Motor neuron (in vitro differentiated cells): ENCODE data around the gene ISY1. TPM values are rescaled to one million over a fixed set of nuclear protein-coding genes. Genes with fewer than 3 reads are reported as not detected.
A peak's percentile ranks its signal among the peaks of the same experiment; 100 is the strongest.

Experiments
- ATAC-seq, 8 experiments: fragments of 200-7000 bp; cut with Tn5 transposase; replicated peaks in 6 of 8; 2 replicates each; pipeline ENCODE4 v1.8.0; 2021; ENCODE audit warnings: mild to moderate bottlenecking in 8 of 8, moderate library complexity in 8 of 8
- H3K27ac ChIP-seq, 2 donors: fragments of 250-450 bp; sonication (Bioruptor Pico); 2 replicates each; pipeline ENCODE4 v1.9.0; 2021; ENCODE audit warnings: antibody characterized with exemption in 2 of 2, mild to moderate bottlenecking in 2 of 2, moderate library complexity in 1 of 2
- H3K4me1 ChIP-seq, 2 donors: fragments of 250-450 bp; sonication (Bioruptor Pico); replicated peaks in 1 of 2; 2 replicates each; pipeline ENCODE4 v1.6.1; 2021; ENCODE audit warnings: antibody characterized with exemption in 2 of 2, mild to moderate bottlenecking in 2 of 2, moderate library complexity in 1 of 2
- H3K4me3 ChIP-seq, 5 donors: fragments of 250-450 bp; sonication (Bioruptor Pico); 2 replicates each; pipeline ENCODE4 v1.9.0; 2021; ENCODE audit warnings: antibody characterized with exemption in 5 of 5, mild to moderate bottlenecking in 5 of 5, moderate library complexity in 4 of 5
- WGBS, 10 experiments: fragments of 450-650 bp; shearing (Covaris generic); methylation state at CpG; one replicate each; pipeline ENCODE4 v1.0.0; 2022; 5-methylcytosine and 5-hydroxymethylcytosine counted together
- in situ Hi-C, 9 experiments: fragments of 400-800 bp; cut with MboI; loops; one replicate each; pipeline ENCODE4 v1.15.0; 2021; ENCODE audit warnings: low sequenced_read_pairs in 9 of 9, low pct_unique_long_range_greater_than_20kb in 2 of 9; ENCODE audit not compliant: unreplicated experiment in 9 of 9
- total RNA-seq, 8 experiments: library from RNA; unstranded; fragments of 300-600 nt; gene quantifications; 2 replicates each; pipeline versions ENCODE4 v1.2.3 to v1.2.4, GENCODE V29; 2022

ISY1 gene
- total RNA-seq, 8 experiments from 2014 or later, result 12.4 to 25.3 (median 15.6) TPM

DNA sequence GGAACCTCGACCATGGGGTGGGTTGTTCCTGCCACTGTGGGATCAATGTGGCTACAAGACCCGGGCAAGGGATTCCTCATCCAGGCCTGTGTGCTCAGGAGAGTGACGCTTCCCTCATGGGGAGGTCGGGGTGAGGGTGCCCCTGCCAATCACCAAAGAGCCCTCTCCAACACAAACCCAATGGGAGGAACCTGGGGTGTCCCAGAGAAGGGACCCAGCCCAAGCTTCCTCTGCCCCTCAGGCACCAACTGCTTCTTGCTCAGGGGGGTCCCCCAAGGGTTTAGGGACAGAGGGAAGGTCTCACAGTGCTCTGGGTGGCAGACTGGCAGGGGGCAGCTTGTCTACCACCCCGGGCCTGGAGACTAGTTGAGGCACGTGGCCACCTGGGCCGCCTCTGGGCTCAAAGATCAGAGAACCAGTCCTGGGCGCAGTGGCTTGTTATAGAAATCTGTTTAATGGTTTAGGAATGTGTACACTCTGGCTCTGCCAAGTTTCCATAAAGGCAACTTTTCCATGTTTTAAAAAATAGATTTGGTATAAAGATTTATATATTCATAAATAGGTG lies 73.6 kb downstream of the ISY1 start:
- H3K4me1 ChIP-seq, result no peaks in the 10 kb centered on the region
- no peak overlapping the region for H3K27ac ChIP-seq
- H3K4me3 ChIP-seq, result no peak overlapping the region
- WGBS, 10 experiments, result 86% methylated on average over 3 of the region's 8 CpGs; no CpG with 5 or more reads in 9 of the 10 experiments
- in situ Hi-C loops, result no loop called here
- ATAC-seq, result peak in 3 of 8 experiments; percentile 7 to 41 (median 33)

DNA sequence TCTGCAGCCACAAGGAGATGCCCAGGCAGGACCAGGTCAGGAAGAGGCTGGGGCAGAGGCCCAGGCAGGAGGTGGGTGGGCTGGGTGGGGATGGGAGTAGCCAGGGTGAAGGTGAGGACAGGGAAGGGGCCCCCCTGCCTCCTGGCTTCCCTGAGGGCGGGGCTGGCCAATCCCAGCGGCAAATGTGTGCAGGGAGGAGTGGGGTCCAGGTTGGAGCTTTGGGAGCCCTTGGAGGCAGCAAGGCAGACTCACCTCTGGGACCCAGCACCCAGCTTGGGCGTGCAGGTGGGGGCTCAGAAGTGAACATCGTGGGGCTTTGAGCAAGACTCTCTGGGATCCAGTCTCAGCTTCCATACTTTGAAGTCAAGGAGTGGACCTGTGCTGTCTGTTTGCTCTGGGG lies 75.0 kb downstream of the ISY1 start:
- no peak overlapping the region for H3K4me3 ChIP-seq
- in situ Hi-C loops, result no loop called here
- no peaks in the 10 kb centered on the region for H3K4me1 ChIP-seq
- no peak for ATAC-seq
- 91% methylated on average over 4 of the region's 4 CpGs; no CpG with 5 or more reads in 9 of the 10 experiments for WGBS, 10 experiments
- no peak overlapping the region for H3K27ac ChIP-seq

DNA sequence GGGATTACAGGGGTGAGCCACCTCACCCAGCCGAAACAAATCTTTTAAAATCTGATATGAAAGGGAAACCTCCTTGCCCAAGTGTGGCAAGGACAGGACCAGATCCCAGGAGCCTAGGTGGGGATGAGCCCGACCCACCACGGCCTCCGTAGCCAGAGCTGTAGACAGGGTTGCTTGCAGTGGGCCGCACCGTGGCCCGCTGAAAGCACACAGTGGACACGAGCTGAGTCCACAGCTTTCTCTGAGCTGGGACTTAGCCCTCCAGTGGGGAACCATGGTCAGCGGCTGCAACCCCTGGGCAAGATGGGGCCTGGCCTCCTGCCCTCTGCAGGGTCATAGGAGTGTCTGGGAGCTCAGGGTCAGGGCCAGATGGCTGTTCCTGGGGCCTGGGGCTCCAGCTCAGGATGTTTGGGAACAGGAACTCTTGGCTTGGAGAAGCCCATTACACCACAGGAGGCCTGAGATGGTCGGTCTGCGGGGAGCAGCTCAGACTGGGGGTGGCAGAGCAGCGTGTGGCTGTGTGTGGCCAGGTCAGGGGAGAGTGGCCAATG lies 75.6 kb downstream of the ISY1 start:
- Histone ChIP-seq H3K27ac (no peak overlapping the region), H3K4me1 (no peaks in the 10 kb centered on the region), H3K4me3 (no peak overlapping the region)
- ATAC-seq, result no peak
- 72 to 100% (median 83%) methylated on average over 1 to 6 of the region's 12 CpGs; no CpG with 5 or more reads in 5 of the 10 experiments for WGBS, 10 experiments
- in situ Hi-C loops, result no loop called here

DNA sequence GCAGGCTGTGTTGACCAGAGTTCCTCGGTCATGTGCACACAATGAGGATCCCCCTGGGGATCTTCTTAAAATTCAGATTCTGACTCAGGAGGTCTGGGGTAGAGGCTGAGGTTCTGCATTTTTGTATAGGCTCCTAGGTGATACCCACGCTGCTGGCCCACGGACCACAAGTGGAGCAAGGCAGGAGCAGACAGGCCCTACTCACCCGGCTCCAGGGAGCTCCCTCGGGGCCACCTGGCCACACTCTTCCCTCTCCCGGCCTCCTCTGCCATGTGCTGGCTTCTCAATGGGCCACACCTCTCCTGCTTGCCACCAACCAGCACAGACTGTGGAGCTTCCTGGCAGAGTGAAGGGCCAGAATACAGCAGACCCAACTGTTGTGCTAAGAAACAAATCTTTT lies 76.4 kb downstream of the ISY1 start:
- 29 to 100% (median 85%) methylated on average over 1 to 4 of the region's 6 CpGs; no CpG with 5 or more reads in 6 of the 10 experiments for WGBS, 10 experiments
- no peak overlapping the region for H3K27ac ChIP-seq
- no peaks in the 10 kb centered on the region for H3K4me1 ChIP-seq
- in situ Hi-C loops, result no loop called here
- no peak overlapping the region for H3K4me3 ChIP-seq
- ATAC-seq, result peak in 1 of 8 experiments; percentile 6

DNA sequence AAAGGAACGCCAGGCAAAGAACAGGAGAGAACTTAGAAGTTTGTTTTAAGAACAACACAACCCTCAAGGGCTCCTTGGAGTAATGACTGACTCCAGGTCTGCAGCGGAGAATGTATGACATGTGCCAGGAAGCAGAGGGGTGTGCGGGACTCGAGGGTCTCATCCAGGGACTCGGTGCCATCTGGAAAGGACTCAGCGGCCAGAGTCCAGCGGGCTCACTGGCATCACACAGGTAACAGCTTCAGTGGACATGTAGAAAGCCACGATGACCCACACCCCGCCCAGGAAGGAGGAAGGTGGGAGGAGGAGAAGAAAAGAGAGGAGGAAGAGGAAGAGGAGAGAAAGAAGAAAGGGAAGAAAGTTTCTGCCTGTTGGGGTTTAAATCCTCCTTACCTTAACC lies 78.8 kb downstream of the ISY1 start:
- in situ Hi-C loops, result no loop called here
- no peak overlapping the region for H3K4me3 ChIP-seq
- no peak overlapping the region for H3K27ac ChIP-seq
- WGBS, 10 experiments, result 22 to 100% (median 85%) methylated on average over 1 to 9 of the region's 9 CpGs; no CpG with 5 or more reads in 2 of the 10 experiments
- no peaks in the 10 kb centered on the region for H3K4me1 ChIP-seq
- no peak for ATAC-seq

DNA sequence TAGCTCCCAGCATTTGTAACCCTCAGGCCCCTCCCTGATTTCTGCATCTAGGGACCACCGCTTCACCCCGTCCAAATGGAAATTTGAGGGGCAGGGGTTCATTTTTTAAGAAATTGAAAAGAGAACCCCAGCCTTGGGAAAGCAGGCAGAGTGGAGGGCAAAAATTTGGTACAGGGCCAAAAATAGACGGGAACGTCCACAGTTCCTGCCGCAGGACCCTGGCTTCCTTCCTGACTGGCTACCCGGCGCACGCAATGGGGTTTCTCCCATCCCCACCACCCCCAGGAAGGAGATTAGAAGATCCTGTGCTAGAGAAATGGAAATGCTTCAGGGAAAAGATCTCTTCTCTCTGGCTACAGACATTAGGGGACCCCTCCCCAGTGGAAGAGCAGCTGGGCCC lies 79.4 kb downstream of the ISY1 start:
- H3K4me3 ChIP-seq, result no peak overlapping the region
- WGBS, 10 experiments, result 85 to 100% (median 93%) methylated on average over 1 to 7 of the region's 8 CpGs; no CpG with 5 or more reads in 4 of the 10 experiments
- in situ Hi-C loops, result no loop called here

DNA sequence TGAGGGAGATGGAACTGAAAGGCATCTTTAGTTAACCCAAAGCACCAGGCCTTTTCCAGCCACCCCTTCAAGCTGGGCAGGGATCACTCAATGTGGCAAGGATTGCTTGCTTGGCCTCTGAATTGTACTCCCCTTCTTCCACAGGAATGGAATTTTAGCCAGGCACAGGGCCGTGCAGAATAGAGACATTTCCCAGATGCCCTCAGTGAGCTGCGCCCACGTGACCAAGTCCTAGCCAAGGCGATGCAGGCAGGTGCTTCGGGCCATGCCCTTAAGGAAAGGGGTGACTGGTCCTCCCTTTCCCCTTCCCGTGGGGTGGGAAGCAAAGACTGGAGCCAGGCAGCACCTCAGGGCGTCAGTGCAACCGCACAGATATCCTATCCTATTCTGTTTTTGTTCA lies 82.4 kb downstream of the ISY1 start:
- 0 to 100% (median 79%) methylated on average over 1 to 3 of the region's 8 CpGs; no CpG with 5 or more reads in 2 of the 10 experiments for WGBS, 10 experiments
- in situ Hi-C loops, result no loop called here
- H3K4me1 ChIP-seq, result no peaks in the 10 kb centered on the region

More for the DNA sequence above, 79.4 kb downstream of the ISY1 start:
- ATAC-seq, result no peak
- Histone ChIP-seq H3K4me1 (no peaks in the 10 kb centered on the region), H3K27ac (no peak overlapping the region)

More for the DNA sequence above, 82.4 kb downstream of the ISY1 start:
- H3K27ac ChIP-seq, result no peak overlapping the region
- H3K4me3 ChIP-seq, result no peak overlapping the region
- ATAC-seq, result no peak

Other genes starting within 250 kb of the ISY1 start
- gene CFAP92, start 167.0 kb downstream of the ISY1 start, total RNA-seq, result 1 to 10 TPM in 5 of 8 experiments, under 1 TPM in 3; 0.46 to 9.0 (median 1.4) TPM
- gene EFCC1, start 159.8 kb downstream of the ISY1 start, total RNA-seq, result 10 to 100 TPM in 1 of 8 experiments, under 1 TPM in 6, not detected in 1; 0.09 to 10.5 (median 0.29) TPM
- not detected for gene GP9, start 100.3 kb downstream of the ISY1 start, total RNA-seq
- gene RAB43, start 39.3 kb downstream of the ISY1 start, total RNA-seq, result 10 to 100 TPM in 1 of 8 experiments, 1 to 10 TPM in 7; 1.4 to 17.6 (median 3.3) TPM
- 100 to 1,000 TPM; 212 to 375 (median 304) TPM for gene CNBP, start 22.8 kb upstream of the ISY1 start, total RNA-seq
- gene COPG1, start 88.5 kb upstream of the ISY1 start, total RNA-seq, result 100 to 1,000 TPM in 7 of 8 experiments, 10 to 100 TPM in 1; 98.3 to 201 (median 160) TPM
- gene HMCES, start 117.8 kb upstream of the ISY1 start, total RNA-seq, result 10 to 100 TPM; 18.4 to 40.3 (median 20.7) TPM